Central memory CD4-positive, alpha-beta T cell (primary cell): ENCODE results near the gene PARL.
"Not testable (repeated sequence)": the region's sequence is repeated elsewhere in the genome, so short reads cannot be mapped to it uniquely, and the experiment has no call there.

Source experiments
- DNase-seq: peaks from one replicate; pipeline ENCODE4 v3.0.0; 2022

PARL gene

DNA sequence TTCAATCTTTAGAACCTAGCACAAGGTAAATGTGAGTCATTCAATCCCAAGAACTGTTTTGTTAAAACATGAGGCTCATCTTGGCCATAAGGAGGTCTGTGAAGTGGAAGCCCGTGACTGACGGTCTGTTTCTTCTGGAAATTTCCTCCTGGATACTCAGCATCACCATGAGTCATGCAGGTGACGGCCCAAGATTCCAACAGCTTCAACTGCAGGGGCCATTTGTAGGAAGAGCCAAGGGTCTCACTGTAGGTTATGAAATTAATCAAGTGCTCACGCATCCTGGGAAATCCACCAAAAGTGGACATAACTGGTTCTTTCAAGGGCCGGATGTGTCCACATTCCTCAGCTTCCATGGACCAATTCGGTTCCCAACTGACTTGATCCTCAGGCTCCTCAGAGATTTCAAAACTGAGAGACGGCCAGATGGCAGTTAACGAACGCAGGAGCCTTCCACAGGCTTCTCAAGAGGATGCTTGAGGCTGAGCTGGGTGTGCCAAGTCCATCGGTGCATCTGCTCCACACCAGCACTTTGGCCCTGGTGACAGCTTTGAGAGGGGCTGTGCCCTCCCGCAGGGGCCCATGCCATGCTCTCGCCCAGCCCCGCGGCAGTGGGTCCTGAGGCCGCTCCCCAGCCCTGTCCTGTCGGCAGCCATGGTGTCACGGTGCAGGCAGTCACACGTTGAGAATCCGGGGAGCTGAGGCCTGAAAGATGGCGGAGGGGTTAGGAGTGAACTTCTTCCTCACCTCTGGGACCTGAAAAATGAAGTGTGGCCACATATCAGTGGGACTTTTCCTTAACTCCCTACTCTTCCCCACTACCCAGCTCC is 67.8 kb downstream of the PARL start:
- no peak for DNase-seq

DNA sequence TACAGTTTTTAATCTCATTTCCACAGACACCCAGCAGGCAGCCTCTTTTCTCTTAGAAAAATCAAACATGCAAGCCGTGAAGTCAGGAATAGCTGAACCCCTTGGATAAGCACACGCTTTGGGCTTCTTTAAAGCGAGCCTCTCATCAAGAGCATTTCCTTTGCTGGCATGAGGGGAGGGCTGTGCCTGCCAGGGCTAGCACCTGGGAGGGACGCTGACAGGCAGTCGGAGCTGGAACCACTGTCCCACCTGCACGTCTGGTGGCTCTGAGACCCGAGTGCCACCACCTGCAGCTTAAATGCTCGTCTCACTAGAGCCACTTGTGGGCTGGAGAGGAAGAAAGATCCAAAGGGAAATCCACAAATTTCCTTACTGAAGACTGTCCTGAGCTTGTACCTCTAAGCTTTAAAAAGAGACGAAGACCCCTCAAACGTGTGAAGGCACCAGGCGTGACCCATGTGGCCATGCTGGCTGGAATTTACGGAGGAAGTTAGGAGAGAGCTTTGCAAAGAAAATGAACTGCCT is 68.7 kb downstream of the PARL start:
- DNase-seq = no peak

DNA sequence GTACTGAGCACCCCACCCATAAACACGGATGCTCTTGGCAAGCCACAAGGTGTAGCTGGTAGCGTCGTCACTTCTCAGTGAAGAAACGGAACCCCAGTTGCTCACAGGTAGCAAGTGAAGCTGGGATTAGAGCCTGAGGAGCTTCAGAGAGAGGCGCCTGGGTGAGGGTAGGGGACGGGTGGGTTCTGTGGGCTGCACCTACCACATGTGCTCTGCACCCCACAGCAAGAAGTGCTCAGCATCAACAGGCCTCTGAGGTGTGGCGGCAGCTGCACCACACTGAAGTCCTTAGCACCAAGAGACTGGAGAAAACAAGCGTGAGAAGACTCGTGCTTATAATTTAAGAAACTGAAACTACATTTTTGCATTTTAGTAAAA is 69.1 kb downstream of the PARL start:
- no peak for DNase-seq

DNA sequence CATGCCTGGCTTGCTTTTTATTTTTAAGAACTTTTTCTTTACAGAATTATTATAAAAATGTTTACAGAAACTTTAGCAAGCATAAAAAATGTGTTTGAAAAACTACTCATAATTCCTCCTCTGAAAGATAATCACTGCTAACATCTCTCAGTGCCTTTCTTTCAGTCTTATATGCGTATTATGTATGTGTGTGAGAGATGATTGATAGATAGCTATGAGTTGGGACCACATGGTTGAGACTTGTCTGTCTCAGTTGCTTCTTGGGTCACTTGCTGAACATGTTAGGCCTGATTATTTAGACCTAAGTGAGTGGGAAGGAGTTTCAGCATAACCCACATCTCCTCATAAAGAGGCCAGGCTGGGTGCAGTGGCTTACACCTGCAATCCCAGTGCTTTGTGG is 70.4 kb downstream of the PARL start:
- no peak for DNase-seq

DNA sequence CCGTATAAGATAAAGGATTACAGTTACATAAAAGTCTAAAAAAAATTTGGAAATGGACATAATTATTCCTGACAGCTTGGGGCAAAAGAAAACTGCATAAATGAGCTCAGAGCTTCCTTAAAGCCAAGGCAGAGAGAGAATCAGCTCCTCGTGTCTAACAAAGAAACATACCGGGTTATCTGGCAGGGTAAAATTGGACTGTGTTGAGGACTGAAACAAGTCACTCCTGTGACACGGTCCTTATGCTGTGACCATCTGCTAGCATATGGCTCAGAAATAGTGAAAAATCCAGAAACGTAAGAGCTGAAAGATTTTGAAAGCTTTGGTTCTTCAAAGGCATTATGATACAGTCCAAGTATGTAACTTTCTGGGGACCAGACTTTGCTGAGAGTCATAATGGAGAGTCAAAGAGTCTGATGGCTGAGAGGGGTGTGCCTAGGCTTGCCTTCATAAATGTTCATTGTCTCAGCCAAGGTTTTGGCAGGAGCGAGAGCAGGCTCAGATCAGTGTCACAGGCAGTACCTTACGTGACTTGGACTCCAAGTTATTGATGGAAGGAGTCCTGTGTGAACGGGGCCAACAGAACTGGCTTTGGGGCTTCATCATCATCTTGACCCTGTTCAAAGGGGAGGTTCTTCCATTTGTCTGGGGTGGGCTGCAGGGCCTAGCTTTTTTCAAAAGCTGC is 71.8 kb downstream of the PARL start:
- no peak for DNase-seq

DNA sequence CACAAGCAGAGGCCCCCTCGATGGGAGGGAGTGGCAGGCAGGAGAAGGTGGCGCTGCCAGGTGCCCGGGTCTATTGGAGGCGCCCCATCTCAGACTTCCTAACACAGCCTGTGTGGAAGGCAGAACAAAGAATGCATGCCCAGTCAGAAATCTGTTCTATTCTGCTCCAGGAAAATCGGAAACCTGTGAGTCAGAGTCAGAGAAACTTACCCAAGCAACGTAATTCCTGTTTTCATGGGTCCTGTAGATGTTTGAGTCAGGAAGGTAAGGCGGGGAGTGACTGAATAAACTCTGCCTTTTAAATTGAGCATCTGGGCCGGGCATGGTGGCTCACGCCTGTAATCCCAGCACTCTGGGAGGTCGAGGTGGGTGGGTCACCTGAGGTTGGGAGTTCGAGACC is 73.0 kb downstream of the PARL start:
- DNase-seq = no peak

DNA sequence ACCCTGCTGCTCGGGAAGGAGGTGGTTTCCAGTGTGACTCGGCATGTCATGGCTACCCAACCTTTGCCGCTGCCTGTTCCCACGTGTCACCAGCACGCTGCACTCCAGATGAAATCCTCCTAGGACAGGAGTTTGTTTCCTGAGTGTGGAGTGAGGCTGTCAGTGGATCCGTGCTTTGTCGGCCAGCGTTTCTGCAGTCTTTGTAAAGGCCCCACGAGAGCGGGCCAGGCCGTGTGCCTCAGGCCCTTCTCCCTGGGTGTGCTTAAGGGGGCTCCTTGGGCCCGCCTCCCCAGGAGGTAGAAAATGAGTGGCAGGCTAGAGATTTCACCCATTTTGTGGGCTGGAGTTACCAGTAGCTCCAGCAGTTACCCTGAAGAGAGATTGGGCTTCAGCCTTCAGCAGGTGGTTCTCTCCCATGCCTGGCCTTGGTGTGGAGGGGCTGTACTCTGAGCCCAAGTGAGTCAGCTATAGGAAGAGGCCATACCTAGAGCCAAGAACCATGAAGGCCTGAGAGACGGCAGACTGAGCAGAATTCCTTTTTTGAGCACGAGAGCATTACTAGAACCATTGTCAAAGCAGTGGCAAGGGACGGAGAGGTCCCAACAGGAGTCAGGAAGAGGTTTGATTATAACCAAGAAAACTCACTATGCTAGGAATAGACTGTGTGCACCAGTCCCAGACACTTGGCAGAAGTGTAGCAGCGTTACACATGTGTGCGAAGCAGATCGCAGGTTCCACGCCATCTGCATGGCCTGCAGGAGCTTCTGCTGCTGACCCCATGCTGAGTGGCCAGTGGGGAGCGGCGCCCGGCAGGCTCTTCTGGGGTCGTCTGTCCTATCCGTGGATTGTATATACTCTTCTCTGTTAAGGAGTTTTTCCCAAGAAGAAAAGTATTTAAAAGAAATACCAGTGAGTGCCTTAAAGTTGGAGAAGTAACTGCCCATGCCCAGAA is 73.8 kb downstream of the PARL start:
- DNase-seq = no peak

DNA sequence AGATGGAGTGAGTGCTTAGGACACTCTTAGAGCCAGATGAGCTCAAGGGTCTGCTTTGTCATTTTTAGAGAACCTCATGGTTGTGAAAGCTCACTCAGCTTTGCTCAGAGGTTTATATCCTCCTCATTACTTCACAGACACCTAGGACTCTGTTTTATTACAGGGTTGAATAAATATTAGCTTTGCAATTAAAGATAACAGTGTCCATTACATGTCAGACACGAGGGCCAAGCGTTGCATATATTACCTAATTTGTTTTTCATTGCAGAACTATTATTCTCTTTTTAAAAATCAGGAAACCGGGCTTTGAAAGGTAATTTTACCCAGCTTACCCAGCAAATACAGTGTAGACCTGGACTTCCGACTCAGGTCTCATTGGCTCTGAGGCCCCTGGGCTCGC is 75.4 kb downstream of the PARL start:
- DNase-seq = no peak

DNA sequence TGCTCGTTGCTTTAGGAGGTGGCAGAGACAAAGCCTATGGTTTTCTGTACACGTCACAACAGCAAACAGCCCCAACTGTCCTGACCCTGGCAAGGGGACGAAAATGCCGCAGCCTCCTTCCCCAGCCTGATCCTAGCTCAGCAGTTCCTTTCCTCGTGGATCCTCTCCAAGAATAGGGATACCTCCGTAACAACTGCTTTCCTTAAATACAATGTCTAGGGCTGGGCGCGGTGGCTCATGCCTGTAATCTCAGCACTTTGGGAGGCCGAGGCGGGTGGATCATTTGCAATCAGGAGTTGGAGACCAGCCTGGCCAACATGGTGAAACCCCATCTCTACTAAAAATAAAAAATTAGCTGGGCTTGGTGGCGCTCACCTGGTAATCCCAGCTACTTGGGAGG is 76.3 kb downstream of the PARL start:
- no peak for DNase-seq

DNA sequence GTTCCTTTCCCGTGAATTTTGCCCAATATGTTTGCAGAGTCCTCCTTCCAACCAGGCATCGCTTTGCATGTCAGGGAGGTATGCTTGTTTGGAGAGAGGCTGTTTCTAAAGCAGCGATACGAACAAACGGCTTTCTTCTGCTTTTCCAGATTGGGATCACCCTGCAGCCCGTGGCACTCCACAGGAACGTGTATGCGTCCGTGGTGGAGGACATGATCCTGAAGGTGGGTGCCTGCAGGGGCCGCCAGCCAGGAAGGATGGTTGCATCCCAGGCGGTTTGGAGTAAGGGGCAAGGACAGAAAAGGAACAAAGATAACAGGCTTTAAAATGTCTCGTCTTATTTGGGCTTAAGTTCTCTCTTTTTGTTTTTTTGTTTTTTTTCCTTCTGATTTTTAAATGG is 76.8 kb downstream of the PARL start:
- DNase-seq = no peak

DNA sequence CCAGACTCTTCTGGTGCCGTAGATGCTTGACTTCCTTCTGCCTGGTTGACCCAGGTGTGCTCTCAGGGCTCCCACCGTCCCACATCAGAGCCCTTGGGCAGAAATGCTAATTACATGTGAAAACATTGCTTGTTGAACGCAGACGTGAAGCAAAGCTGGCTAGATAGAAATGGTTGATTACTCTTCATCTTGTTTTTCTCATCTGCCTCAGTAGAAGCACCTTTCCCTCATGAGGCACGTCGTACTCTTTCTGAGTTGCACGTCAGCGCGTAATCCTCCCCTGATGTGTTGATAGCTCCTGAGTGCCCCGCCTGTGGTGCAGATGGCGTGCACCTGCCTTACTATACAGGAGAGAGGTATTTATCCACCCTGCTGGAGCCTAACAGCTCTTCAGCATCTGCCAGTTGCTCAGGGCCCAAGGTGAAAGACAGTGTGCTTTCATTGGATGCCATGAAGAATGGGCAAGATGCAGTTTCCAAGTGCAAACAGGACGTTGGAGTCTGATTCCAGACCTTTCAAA is 77.4 kb downstream of the PARL start:
- no peak for DNase-seq

DNA sequence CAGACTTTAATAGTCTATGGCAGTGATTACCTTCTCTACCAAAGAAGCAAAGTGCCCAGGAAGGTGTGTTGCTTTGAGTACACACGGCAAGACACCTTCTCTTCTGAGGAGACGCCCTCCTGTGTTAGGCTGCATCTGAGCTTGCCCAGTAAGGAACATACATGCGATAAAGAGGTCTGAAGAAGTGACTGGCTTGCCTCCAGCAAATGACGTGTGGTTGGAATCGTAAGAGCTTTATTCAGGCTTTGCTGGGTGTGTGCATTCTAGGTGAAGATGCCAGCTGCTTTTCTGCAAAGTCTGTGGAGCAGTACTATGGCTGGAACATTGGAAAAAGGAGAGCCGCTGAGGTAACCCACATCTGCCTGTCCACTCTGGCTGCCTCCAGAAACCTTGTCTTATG is 81.7 kb downstream of the PARL start:
- no peak for DNase-seq

DNA sequence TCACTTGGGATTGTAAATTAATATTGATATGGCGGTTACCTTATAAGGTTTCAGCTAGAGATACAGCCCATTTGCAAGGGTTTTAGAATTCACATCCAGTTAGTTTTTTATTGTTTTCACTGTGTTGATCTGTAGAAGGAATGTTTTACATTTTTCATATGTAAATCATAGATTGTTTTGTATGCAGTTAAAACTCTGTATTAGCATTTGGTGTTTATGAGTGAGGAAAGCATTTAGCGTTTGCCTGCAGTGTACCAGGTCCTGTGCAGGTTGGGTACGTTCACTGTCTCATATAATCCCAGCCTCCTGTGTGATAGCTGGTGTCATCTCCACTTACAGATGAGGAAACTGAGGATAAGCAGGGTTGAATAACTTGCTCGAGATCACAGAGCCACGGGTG is 83.1 kb downstream of the PARL start:
- DNase-seq = no peak

DNA sequence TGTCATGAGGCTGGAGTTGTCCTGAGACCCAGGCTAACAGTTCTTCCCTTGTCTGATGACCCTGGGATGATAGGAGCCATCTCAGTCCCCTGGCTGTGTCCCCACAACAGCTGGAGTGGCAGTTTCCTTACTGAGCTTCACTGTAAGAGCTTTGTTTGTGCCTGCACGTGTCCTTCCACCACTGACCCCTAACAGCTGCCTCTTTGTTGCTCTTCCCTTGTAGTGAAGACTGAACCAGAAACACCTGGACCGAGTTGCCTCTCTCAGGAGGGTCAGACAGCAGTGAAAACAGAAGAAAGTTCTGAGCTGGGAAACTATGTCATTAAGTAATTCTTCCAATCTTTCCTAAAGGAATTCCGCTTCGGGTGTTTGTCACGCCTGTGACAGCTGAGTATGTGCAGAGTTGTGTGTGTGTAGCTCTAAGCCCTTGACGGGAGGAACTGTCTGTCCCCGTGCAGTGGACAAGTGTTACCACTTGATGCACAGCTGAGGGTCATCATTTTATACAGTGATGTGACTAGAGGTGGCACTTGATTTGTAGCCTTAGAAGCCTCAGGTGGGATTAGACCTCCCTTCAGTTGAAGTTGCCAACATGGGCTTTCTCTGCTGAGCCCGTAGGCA is 84.3 kb downstream of the PARL start:
- no peak for DNase-seq

DNA sequence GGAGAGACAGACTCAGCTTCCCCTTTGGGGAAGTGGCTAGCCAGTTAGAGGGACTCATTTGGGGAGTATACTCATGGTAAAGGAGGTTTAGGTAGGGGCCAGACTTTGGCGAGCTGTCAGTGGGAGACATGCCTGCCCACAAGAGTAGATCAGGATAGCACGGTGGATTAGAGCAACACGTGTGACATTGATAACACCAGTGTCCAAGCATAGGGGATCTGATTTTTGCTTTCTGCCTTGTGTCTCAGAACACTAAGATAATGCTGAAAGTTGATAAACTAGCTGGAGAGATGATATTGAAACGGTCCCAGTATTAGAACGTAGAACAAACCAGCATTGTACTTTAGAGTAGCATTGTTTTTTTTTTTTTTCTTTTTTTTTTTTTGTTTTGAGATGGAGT is 85.2 kb downstream of the PARL start:
- DNase-seq = no peak

DNA sequence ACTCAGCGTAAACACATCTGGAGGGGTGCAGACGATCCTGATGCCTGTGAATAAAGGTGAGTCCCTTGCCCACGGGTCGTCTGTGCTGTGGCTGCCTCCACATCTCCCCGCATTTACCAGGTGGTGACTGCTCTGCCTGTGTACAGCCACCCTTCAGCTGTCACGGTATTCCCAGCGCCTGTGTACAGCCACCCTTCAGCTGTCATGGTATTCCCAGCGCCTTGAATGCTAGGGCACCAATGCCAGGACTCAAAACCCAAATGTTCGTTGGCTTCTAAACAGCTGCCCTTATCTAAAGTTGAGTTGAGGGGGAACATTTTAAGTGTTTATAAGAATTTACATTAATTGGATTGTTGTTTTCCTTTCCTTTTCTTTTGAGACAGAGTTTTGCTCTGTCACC is 86.7 kb downstream of the PARL start:
- DNase-seq = no peak

DNA sequence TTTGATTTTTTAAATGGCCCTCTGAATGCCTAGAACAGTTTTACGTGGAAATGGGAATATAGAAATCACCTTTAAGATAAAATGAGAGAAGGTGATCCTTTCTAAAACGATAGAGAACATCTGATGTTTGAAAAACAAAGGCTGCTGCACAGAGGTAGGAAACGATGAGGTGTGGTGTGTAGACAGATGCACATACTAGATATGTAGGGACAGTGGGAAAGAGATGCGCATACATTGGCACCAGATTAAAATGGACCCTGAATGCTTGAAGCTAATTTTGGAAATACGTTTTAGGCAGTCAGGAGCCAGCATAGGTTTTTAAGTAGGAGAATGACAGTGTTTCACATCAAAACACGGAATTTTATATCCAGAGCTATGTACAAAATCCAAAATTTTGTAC is 88.3 kb downstream of the PARL start:
- DNase-seq = no peak

DNA sequence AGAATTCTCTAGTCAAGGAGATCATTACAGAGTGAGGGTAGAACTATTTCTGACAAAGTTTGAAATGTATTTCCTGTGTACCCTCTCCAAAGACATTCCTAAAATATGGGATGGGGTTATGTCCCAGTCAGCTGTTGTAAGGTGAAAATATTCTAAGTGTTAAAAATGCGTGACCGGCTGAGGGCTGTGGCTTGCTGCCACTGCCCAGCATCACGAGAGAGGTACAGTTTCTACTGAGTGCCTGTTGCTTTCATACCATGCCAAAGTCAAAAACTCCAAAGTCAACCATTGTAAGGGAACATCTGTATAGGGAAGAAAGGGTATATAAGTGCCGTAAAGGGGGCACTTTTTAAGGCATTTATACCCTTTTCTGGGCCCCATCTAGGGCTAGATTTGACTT is 90.2 kb downstream of the PARL start:
- no peak for DNase-seq

DNA sequence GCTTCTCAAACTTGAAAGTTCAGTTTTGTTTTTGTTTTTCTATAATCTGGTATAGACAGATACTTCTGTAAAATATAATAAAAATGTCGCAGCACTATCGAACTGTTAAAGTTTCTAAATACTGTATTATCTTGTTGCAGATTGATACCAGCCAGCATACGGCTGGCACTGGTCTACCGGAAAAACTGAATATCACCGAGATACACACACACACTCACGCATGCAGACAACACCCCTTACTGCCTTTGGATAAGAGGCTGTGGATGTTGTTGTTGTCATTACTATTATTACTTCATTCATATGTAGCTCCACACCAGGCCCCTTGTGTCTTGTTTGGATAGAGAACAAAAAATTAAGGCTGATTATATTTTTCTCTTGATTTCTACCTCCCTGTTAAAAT is 91.7 kb downstream of the PARL start:
- no peak for DNase-seq

DNA sequence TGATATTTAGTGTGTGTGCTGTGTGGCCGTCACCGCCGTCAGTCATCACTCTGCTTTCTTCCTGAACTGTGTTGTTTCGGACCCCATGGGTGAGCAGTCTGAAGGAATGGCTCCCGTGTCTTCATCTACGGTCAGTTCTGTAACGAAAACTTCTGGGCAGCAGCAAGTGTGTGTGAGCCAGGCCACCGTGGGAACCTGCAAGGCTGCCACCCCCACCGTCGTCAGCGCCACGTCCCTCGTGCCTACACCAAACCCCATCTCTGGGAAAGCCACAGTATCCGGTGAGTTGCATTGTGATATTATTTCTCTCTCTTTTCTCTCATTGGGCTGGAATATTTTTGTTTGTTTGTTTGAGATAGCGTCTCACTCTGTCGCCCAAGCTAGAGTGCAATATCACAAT is 94.0 kb downstream of the PARL start:
- no peak for DNase-seq

DNA sequence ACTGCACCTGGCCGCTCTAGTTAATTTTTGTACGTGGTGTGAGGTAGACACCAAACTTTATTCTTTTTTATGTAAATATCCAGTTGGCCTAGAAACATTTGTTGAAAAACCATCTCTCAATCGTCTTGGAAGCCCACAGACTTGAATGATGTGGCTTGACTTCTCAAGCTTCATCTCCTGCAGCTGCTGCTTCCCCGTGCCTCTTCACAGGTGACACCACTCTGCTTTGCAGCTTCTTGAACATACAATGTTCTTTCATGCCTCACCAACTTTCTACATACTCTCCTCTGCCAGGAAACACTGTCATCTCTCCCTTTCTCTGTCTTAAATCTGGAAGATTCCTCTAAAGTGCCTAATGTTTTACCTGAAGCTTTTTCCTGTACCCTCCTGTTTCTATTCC is 94.9 kb downstream of the PARL start:
- DNase-seq = no peak

DNA sequence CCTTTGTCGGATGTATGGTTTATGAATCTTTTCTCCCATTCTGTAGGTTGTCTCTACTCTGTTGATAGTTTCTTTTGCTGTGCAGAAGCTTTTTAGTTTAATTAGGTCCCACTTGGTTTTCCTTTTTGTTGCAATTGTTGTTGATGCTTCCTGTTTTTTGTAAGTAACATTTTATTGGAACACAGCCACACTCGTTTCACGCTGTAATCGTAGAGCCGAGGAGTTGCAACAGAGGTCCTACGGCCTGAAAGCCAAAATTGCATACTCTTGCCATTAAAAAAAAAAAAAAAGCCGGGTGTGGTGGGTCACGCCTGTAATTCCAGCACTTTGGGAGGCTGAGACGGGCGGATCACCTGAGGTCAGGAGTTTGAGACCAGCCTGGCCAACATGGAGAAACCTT is 100.2 kb downstream of the PARL start:
- DNase-seq = not testable (repeated sequence)
